Vagina (tissue), 2 donors: Measurements from ENCODE around the gene DIRAS2. TPM values are rescaled to one million over a fixed set of nuclear protein-coding genes. Genes with fewer than 3 reads are reported as not detected.

Source experiments
- DNase-seq, 2 donors: peaks; one replicate each; pipeline ENCODE4 v3.0.0-alpha.2; 2017; ENCODE audit errors: extremely low spot score in 2 of 2
- H3K27ac ChIP-seq: fragments of 200-600 bp; sonication (generic); one replicate; pipeline ENCODE4 v1.5.1; 2019
- H3K27me3 ChIP-seq: fragments of 200-600 bp; sonication (generic); one replicate; pipeline ENCODE4 v1.5.1; 2019
- H3K36me3 ChIP-seq, 2 donors: fragments of 200-600 bp; sonication (generic); one replicate each; pipeline ENCODE4 v1.5.1; 2017 to 2019
- H3K4me1 ChIP-seq: fragments of 200-600 bp; sonication (generic); one replicate; pipeline ENCODE4 v1.5.1; 2019
- H3K4me3 ChIP-seq, 2 donors: fragments of 200-600 bp; sonication (generic); 1 replicate in 1 of 2; 2 replicates in 1 of 2; pipeline ENCODE4 v1.5.1; 2016 to 2019
- H3K9me3 ChIP-seq: fragments of 200-600 bp; sonication (generic); one replicate; pipeline ENCODE4 v1.5.1; 2019
- CTCF ChIP-seq, 3 experiments: fragments of 450-650 bp in 2 of 3; fragments of 200-600 bp in 1 of 3; sonication (generic) in 1 of 3; IDR thresholded peaks; one replicate each; pipeline ENCODE4 v1.5.1; 2017 to 2019; ENCODE audit warnings: antibody characterized with exemption in 3 of 3, mild to moderate bottlenecking in 2 of 3, moderate library complexity in 2 of 3
- POLR2A ChIP-seq, 2 donors: fragments of 450-650 bp; IDR thresholded peaks; one replicate each; pipeline ENCODE4 v1.6.1; 2017; ENCODE audit warnings: antibody characterized with exemption in 2 of 2, mild to moderate bottlenecking in 2 of 2, moderate library complexity in 2 of 2
- POLR2AphosphoS5 ChIP-seq, 2 donors: sonication (generic); formaldehyde crosslinking; IDR thresholded peaks; one replicate each; pipeline ENCODE4 v1.9.0; 2017; ENCODE audit warnings: antibody characterized with exemption in 2 of 2, mild to moderate bottlenecking in 2 of 2, low read depth in 1 of 2; ENCODE audit not compliant: insufficient read depth in 1 of 2
- intact Hi-C: fragments of 100-400 bp; cut with DNase I; formaldehyde crosslinking; loops from one replicate; pipeline ENCODE4 v1.15.1; 2023
- total RNA-seq: library from RNA; depleted of rRNA; stranded (reverse); fragments of >200 nt; gene quantifications from one replicate; pipeline ENCODE4 v1.2.3, GENCODE V29; 2016

DIRAS2 gene
- not detected for total RNA-seq

DNA sequence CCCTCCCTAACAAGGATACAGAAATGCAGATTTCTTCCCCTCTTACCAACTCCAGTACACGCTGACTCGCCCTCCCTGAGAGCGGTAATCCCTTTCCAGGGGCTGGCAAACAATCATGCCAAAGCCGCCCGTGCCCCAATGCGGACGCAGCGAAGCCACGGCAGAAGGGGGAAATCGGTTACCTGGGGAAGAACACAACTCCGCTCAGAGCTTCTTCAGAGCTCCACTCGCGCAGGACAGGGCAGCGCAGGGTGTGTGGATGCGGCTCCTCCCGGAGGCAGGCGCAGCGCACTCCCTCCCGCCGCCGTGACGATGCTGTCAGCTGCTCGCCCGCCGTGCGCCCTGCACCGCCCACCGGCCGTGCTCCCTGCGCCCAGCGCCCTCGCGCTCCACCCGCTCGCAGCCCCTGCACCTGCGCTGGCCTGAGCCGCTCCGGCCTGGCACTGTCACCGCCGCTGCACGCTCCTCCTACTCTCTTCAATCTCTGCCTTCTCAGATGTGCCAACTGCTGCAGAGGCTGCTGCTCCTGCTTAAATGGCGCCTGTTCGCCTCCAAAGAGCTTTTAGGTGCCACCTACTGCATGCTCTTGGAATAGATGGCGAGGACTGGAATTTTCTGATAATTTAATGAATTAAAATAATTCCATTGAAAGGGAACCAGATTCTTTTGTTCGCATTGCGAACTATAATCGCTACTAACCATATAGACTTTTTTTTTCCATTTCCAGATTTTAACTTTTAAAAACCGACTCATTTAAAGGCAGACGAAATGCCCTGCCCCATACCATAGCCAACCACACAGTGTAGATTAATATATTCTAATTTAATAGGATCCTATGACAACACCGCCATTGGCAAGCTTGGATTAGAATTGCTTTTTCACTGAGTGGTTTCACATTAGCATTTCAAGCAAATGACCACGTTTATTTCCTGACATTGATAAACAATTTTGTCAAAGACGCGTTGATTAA lies at the start of gene DIRAS2:
TSS of gene DIRAS2 (minus strand) at position 255 of the 970 bp plus-strand sequence. CDS start 28,997 bp downstream, outside the sequence.
- intact Hi-C loops, result no loop called here
- no peaks in the 10 kb centered on the region for H3K27me3 ChIP-seq
- H3K36me3 ChIP-seq, result no peaks in the 10 kb centered on the region
- H3K4me3 ChIP-seq, result peak within 1 kb of the TSS; percentile 19 to 26
- H3K9me3 ChIP-seq, result no peaks in the 10 kb centered on the region
- no peak within 1 kb of the TSS for H3K27ac ChIP-seq
- H3K4me1 ChIP-seq, result peaks cover 10% of the 10 kb centered on the region
- no peak for DNase-seq
- TF ChIP-seq POLR2A (IDR thresholded peaks at IDR 0.05) (no peak), CTCF (IDR thresholded peaks at IDR 0.05) (no peak), POLR2AphosphoS5 (IDR thresholded peaks at IDR 0.05; ENCODE audit: insufficient read depth in 1 of 2, low read depth in 1 of 2) (no peak)

GRCh38 chr9:90684736-90685135 lies 42.1 kb upstream of the DIRAS2 start:
- no peak overlapping the region for H3K27ac ChIP-seq
- no peaks in the 10 kb centered on the region for H3K4me1 ChIP-seq
- no peaks in the 10 kb centered on the region for H3K9me3 ChIP-seq
- H3K4me3 ChIP-seq, result no peak overlapping the region
- H3K36me3 ChIP-seq, result no peaks in the 10 kb centered on the region
- no peaks in the 10 kb centered on the region for H3K27me3 ChIP-seq
- TF ChIP-seq CTCF (IDR thresholded peaks at IDR 0.05) (no peak), POLR2A (IDR thresholded peaks at IDR 0.05) (no peak), POLR2AphosphoS5 (IDR thresholded peaks at IDR 0.05; ENCODE audit: insufficient read depth in 1 of 2, low read depth in 1 of 2) (no peak)
- intact Hi-C loops, result no loop called here
- no peak for DNase-seq

DNA sequence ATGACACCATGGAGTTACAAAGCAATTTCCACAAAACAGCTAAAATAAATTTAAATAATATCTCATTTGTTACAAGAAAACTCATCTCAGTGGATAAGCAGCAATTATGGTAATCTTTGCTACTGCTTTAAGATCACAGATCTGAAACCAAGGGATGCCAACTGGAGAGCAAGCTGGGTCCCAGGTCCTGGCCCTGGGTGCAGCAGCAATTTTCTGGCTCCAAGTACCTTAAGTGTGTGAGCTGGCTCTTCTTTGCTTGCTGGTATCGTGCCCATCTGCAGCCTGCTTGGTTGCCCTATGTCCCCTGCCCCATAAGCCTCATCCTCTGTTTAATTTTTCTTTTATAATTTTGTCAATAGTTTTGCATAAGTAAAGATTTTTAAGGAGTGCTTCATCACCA lies 41.5 kb upstream of the DIRAS2 start:
- Histone ChIP-seq H3K4me3 (no peak overlapping the region), H3K4me1 (no peaks in the 10 kb centered on the region), H3K36me3 (no peaks in the 10 kb centered on the region), H3K27me3 (no peaks in the 10 kb centered on the region), H3K9me3 (no peaks in the 10 kb centered on the region), H3K27ac (no peak overlapping the region)
- DNase-seq, result no peak
- intact Hi-C loops, result no loop called here
- no peak for TF ChIP-seq POLR2A (IDR thresholded peaks at IDR 0.05)
- TF ChIP-seq POLR2AphosphoS5 (IDR thresholded peaks at IDR 0.05; ENCODE audit: insufficient read depth in 1 of 2, low read depth in 1 of 2), result no peak
- no peak for TF ChIP-seq CTCF (IDR thresholded peaks at IDR 0.05)

GRCh38 chr9:90680534-90680933 lies 37.9 kb upstream of the DIRAS2 start:
- no peak overlapping the region for H3K4me3 ChIP-seq
- H3K27ac ChIP-seq, result no peak overlapping the region
- no peaks in the 10 kb centered on the region for H3K9me3 ChIP-seq
- intact Hi-C loops, result no loop called here
- TF ChIP-seq POLR2A (IDR thresholded peaks at IDR 0.05) (no peak), POLR2AphosphoS5 (IDR thresholded peaks at IDR 0.05; ENCODE audit: insufficient read depth in 1 of 2, low read depth in 1 of 2) (no peak), CTCF (IDR thresholded peaks at IDR 0.05) (no peak)
- no peak for DNase-seq
- H3K4me1 ChIP-seq, result no peaks in the 10 kb centered on the region
- no peaks in the 10 kb centered on the region for H3K27me3 ChIP-seq
- H3K36me3 ChIP-seq, result no peaks in the 10 kb centered on the region

DNA sequence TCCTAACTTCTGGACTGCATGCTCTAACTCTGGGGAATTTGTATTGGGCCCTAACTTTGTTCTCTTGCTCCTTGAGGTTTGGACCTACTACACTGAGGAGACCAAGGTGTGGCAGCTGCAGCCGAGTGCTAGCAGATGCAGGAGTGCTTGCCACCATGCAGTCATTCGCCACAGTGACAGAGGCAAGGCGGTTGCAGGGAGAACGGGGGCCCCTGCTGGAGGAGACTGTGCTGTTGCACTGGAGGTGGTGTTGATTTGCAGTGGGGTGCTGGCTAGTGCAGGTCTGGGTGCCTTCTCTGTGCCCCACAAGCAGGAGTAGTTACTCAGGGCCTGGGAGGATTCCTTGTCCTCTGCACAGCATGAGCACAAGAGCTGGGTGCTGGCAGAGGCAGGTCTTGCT lies 22.4 kb upstream of the DIRAS2 start:
- DNase-seq, result no peak
- Histone ChIP-seq H3K4me1 (no peaks in the 10 kb centered on the region), H3K27ac (no peak overlapping the region), H3K4me3 (no peak overlapping the region), H3K36me3 (no peaks in the 10 kb centered on the region), H3K9me3 (no peaks in the 10 kb centered on the region), H3K27me3 (no peaks in the 10 kb centered on the region)
- TF ChIP-seq POLR2AphosphoS5 (IDR thresholded peaks at IDR 0.05; ENCODE audit: insufficient read depth in 1 of 2, low read depth in 1 of 2) (no peak), POLR2A (IDR thresholded peaks at IDR 0.05) (no peak), CTCF (IDR thresholded peaks at IDR 0.05) (no peak)
- intact Hi-C loops, result no loop called here
